ENCODE measurements around the gene ABCD3. TPM values are rescaled to one million over a fixed set of nuclear protein-coding genes. Genes with fewer than 3 reads are reported as not detected.

ABCD3 gene
- total RNA-seq, 3 donors from 2014 or later = 22.2 to 60.3 (median 36.1) TPM

DNA sequence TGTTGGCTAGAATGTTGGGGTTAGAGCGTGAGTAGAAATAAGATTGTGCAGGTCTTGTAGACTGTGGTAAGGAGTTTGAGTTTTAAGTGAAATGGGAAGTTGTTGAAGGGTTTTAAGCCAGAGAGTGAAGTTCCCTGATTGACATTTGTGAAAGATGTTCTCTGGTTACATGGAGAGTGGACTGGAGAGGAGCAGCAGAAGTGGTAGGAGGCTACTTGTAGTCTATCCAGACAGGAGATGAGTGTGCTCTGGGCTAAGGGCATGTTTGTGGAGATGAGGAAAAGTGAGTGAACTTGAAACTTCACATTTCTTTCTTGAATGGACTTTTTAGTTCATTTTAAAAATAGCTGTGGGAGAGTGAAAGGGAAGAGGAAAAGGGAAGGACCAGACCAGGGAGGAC is 86.4 kb downstream of the ABCD3 start:
- no peaks in the 10 kb centered on the region for H3K36me3 ChIP-seq
- no peaks in the 10 kb centered on the region for H3K4me1 ChIP-seq
- TF ChIP-seq POLR2AphosphoS5 (IDR thresholded peaks at IDR 0.05) = no peak
- no peak for TF ChIP-seq POLR2A (IDR thresholded peaks at IDR 0.05)
- no peak for TF ChIP-seq CTCF (IDR thresholded peaks at IDR 0.05)
- intact Hi-C loops (cut with DNase I; ENCODE audit: low total_unique reads) = no loop called here
- DNase-seq (ENCODE audit: low spot score in 2 of 2) = no peak
- H3K4me3 ChIP-seq = no peak overlapping the region
- no peaks in the 10 kb centered on the region for H3K27me3 ChIP-seq
- no peaks in the 10 kb centered on the region for H3K9me3 ChIP-seq
- H3K27ac ChIP-seq = no peak overlapping the region

DNA sequence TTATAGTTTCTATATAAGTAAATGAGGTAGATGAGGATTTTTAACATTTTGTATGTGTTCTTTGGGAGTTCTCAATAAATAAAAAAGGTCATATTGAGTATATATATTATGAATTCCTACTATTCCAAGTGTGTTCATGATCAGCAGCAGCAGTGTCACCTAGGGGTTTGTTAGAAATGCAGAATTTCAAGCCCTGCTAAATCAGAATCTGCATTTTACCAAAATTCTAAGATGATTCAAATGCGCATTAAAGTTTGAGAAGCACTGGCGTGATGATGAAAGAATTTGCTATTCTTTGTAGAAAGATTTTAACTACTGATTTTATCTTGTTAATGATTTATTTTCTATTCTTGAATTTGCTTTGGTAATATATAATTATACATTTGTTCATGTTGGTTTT is 94.6 kb downstream of the ABCD3 start:
- Histone ChIP-seq H3K9me3 (no peaks in the 10 kb centered on the region), H3K4me3 (no peak overlapping the region), H3K36me3 (no peaks in the 10 kb centered on the region), H3K27me3 (no peaks in the 10 kb centered on the region), H3K4me1 (no peaks in the 10 kb centered on the region), H3K27ac (no peak overlapping the region)
- intact Hi-C loops (cut with DNase I; ENCODE audit: low total_unique reads) = no loop called here
- DNase-seq (ENCODE audit: low spot score in 2 of 2) = no peak
- no peak for TF ChIP-seq POLR2AphosphoS5 (IDR thresholded peaks at IDR 0.05)
- no peak for TF ChIP-seq CTCF (IDR thresholded peaks at IDR 0.05)
- TF ChIP-seq POLR2A (IDR thresholded peaks at IDR 0.05) = no peak

- Histone ChIP-seq H3K4me1 (no peaks in the 10 kb centered on the region), H3K4me3 (no peak overlapping the region), H3K36me3 (no peaks in the 10 kb centered on the region), H3K27me3 (no peaks in the 10 kb centered on the region), H3K9me3 (no peaks in the 10 kb centered on the region), H3K27ac (no peak overlapping the region)
- no peak for DNase-seq (ENCODE audit: low spot score in 2 of 2)
- intact Hi-C loops (cut with DNase I; ENCODE audit: low total_unique reads) = no loop called here
- TF ChIP-seq POLR2A (IDR thresholded peaks at IDR 0.05) (no peak), CTCF (IDR thresholded peaks at IDR 0.05) (peak in 2 of 3 donors; percentile 35 to 41)
These were observed 96.0 kb downstream of the ABCD3 start for GRCh38 chr1:94514095-94514727.

GRCh38 chr1:94515296-94515947 is 97.2 kb downstream of the ABCD3 start:
- H3K4me3 ChIP-seq = no peak overlapping the region
- H3K4me1 ChIP-seq = no peaks in the 10 kb centered on the region
- H3K27ac ChIP-seq = no peak overlapping the region
- H3K27me3 ChIP-seq = no peaks in the 10 kb centered on the region
- TF ChIP-seq POLR2A (IDR thresholded peaks at IDR 0.05) (no peak), POLR2AphosphoS5 (IDR thresholded peaks at IDR 0.05) (no peak), CTCF (IDR thresholded peaks at IDR 0.05) (no peak)
- intact Hi-C loops (cut with DNase I; ENCODE audit: low total_unique reads) = no loop called here
- H3K36me3 ChIP-seq = no peaks in the 10 kb centered on the region
- no peaks in the 10 kb centered on the region for H3K9me3 ChIP-seq
- no peak for DNase-seq (ENCODE audit: low spot score in 2 of 2)

GRCh38 chr1:94519351-94519750 is 101.2 kb downstream of the ABCD3 start:
- H3K9me3 ChIP-seq = no peaks in the 10 kb centered on the region
- DNase-seq (ENCODE audit: low spot score in 2 of 2) = no peak
- no peaks in the 10 kb centered on the region for H3K4me1 ChIP-seq
- H3K4me3 ChIP-seq = no peak overlapping the region
- TF ChIP-seq POLR2AphosphoS5 (IDR thresholded peaks at IDR 0.05) (no peak), CTCF (IDR thresholded peaks at IDR 0.05) (no peak), POLR2A (IDR thresholded peaks at IDR 0.05) (no peak)
- H3K27me3 ChIP-seq = no peaks in the 10 kb centered on the region
- H3K36me3 ChIP-seq = no peaks in the 10 kb centered on the region
- intact Hi-C loops (cut with DNase I; ENCODE audit: low total_unique reads) = no loop called here
- no peak overlapping the region for H3K27ac ChIP-seq

All from breast epithelium (tissue), 4 donors.